Stimulated activated CD8-positive, alpha-beta memory T cell treated with anti-CD3 and anti-CD28 coated beads, Interleukin-2, amount 100 ng/mL, for 48 hours (primary cell): ENCODE data around the gene FRMPD3.

ENCODE experiments used
- DNase-seq, 2 donors: peaks; one replicate each; pipeline ENCODE4 v3.0.0-alpha.2; 2020; ENCODE audit warnings: low read depth in 2 of 2

The FRMPD3 gene

DNA sequence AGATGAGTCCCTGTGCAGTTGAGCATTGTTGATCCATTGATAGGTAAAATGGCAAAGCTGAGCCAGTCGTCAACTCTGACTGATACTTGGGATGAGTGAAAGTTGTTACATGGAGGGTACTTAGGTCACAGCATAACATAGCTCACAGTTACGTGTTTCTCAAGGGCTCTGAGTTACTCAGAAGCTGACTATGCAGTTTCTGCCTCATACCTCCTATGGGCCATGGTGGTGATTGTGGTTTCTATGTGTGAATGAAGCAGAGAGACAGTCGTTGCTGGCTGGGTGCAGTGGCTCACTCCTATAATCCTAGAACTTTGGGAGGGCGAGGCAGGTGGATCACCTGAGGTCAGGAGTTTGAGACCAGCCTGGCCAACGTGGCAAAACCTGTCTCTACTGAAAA, 30.8 kb downstream of the FRMPD3 start:
- DNase-seq: no peak

GRCh38 chrX:107482046-107482445, 32.6 kb downstream of the FRMPD3 start:
- DNase-seq: no peak

DNA sequence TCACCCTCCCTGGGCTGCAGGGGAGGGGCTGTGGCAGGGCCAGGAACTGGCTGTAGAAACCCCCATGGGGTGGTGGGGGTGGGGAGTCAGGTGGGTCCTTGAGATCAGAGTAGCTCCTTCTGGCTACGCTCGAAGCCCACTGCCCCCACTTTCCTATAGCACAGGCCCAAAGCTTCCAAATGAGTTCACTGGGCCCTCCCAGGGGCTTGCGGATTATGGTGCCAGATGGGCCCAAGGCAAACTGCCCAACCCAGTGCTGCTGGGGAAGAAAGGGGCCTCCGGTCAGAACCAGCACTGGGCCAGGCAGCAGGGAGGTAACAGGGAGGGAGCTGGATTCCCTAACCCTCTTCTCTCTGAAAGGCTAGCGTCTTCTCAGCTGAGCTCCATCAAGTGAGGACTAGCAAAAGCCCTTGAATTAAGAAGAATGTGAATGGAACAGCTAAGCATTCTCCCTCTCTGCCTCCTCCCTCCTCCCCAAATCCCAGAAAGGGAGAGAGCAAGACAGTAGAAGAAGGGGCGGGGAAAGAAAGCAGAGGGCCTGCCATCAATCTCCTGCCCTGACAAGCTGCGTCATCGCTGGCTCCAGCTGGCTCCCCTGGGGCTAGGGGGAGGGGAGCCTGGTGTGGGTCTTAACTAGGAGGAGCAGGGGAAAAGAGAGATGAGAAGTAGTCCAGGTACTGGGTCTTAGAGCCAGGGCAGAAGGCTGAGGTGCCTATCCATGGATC, 34.7 kb downstream of the FRMPD3 start:
- no peak for DNase-seq

GRCh38 chrX:107485013-107485412, 35.6 kb downstream of the FRMPD3 start:
- DNase-seq: no peak

DNA sequence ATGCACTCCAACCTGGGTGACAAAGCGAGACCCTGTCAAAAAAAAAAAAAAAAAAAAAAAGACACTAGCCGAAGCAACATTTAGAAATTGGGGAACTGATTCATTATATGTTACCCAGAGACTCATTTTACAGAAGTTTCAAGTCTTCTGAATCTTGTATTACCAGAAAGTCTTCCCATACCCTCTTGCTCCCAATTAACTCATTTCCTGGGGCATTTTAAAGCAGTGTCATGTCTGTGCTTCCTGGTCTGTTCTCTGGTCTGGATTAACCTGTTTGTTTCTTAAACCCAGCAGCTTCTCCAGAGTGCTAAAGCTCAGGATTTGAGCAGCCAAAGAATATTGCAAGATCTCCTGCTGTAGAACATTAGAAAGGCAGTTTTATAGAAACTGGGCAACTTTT, 43.7 kb downstream of the FRMPD3 start:
- DNase-seq: no peak

GRCh38 chrX:107496786-107497185, 47.3 kb downstream of the FRMPD3 start:
- DNase-seq: no peak
